H9 (cell line): ENCODE results near the gene MED22. TPM values are rescaled to one million over a fixed set of nuclear protein-coding genes. Genes with fewer than 3 reads are reported as not detected.
"Not testable (repeated sequence)": the region's sequence is repeated elsewhere in the genome, so short reads cannot be mapped to it uniquely, and the experiment has no call there.

Experiments used
- DNase-seq: peaks from one replicate; pipeline ENCODE4 v3.0.0-alpha.2; 2017
- H2AFZ ChIP-seq: one replicate; pipeline ENCODE4 v1.6.1; 2013; ENCODE audit warnings: mild to moderate bottlenecking, low read length, control low read depth, moderate library complexity
- H2AK5ac ChIP-seq: 2 replicates; pipeline ENCODE4 v1.6.1; 2013; ENCODE audit warnings: low read length, control low read depth, mixed read lengths; ENCODE audit not compliant: insufficient read length
- H2BK120ac ChIP-seq: one replicate; pipeline ENCODE4 v1.6.1; 2013; ENCODE audit warnings: low read depth, mild to moderate bottlenecking, low read length, control low read depth, inconsistent platforms; ENCODE audit not compliant: poor library complexity, severe bottlenecking
- H2BK12ac ChIP-seq: 2 replicates; pipeline ENCODE4 v1.6.1; 2013; ENCODE audit warnings: low read length, control low read depth, mixed read lengths, low read depth; ENCODE audit not compliant: insufficient read length
- H2BK15ac ChIP-seq: 2 replicates; pipeline ENCODE4 v1.6.1; 2013; ENCODE audit warnings: low read depth, low read length, control low read depth
- H2BK20ac ChIP-seq: one replicate; pipeline ENCODE4 v1.6.1; 2013; ENCODE audit warnings: low read depth, mild to moderate bottlenecking, low read length, control low read depth, inconsistent platforms; ENCODE audit not compliant: poor library complexity, severe bottlenecking
- H2BK5ac ChIP-seq: 2 replicates; pipeline ENCODE4 v1.6.1; 2013; ENCODE audit warnings: low read length, control low read depth, mixed read lengths; ENCODE audit not compliant: insufficient read length
- H3K14ac ChIP-seq: 2 replicates; pipeline ENCODE4 v1.6.1; 2013; ENCODE audit warnings: low read length, control low read depth; ENCODE audit not compliant: insufficient read depth
- H3K18ac ChIP-seq: 2 replicates; pipeline ENCODE4 v1.6.1; 2013; ENCODE audit warnings: low read depth, mild to moderate bottlenecking, mixed read lengths, low read length, control low read depth; ENCODE audit not compliant: insufficient read length
- H3K23ac ChIP-seq: 2 replicates; pipeline ENCODE4 v1.6.1; 2013; ENCODE audit warnings: low read length, control low read depth, mixed read lengths, low read depth; ENCODE audit not compliant: insufficient read length
- H3K23me2 ChIP-seq: 2 replicates; pipeline ENCODE4 v1.6.1; 2013; ENCODE audit warnings: low read depth, mild to moderate bottlenecking, mixed read lengths, low read length, control low read depth; ENCODE audit not compliant: insufficient read length, poor library complexity, severe bottlenecking
- H3K27ac ChIP-seq: 2 replicates; pipeline ENCODE4 v1.5.1; 2013; ENCODE audit warnings: low read length, control low read depth, mixed read lengths, low read depth; ENCODE audit not compliant: insufficient read length
- H3K27me3 ChIP-seq: 2 replicates; pipeline ENCODE4 v1.6.1; 2013; ENCODE audit warnings: low read length, control low read depth, inconsistent platforms; ENCODE audit not compliant: insufficient read depth
- H3K4ac ChIP-seq: 2 replicates; pipeline ENCODE4 v1.6.1; 2013; ENCODE audit warnings: low read depth, mild to moderate bottlenecking, control low read depth, inconsistent platforms, low read length, moderate library complexity
- H3K4me1 ChIP-seq: 2 replicates; pipeline ENCODE4 v1.6.1; 2013; ENCODE audit warnings: low read length, control low read depth, inconsistent platforms; ENCODE audit not compliant: insufficient read depth
- H3K4me2 ChIP-seq: 2 replicates; pipeline ENCODE4 v1.6.1; 2013; ENCODE audit warnings: low read length, control low read depth, mixed read lengths; ENCODE audit not compliant: insufficient read length, insufficient read depth
- H3K56ac ChIP-seq: 2 replicates; pipeline ENCODE4 v1.6.1; 2013; ENCODE audit warnings: low read depth, mild to moderate bottlenecking, mixed read lengths, low read length, control low read depth; ENCODE audit not compliant: insufficient read length
- H3K79me1 ChIP-seq: 2 replicates; pipeline ENCODE4 v1.6.1; 2013; ENCODE audit warnings: low read depth, mild to moderate bottlenecking, moderate library complexity, low read length, control low read depth, inconsistent platforms; ENCODE audit not compliant: insufficient read depth, poor library complexity, severe bottlenecking
- H3K79me2 ChIP-seq: 2 replicates; pipeline ENCODE4 v1.6.1; 2013; ENCODE audit warnings: low read length, control low read depth, inconsistent platforms; ENCODE audit not compliant: insufficient read depth
- H3K9ac ChIP-seq: 2 replicates; pipeline ENCODE4 v1.6.1; 2013; ENCODE audit warnings: low read length, control low read depth, mixed read lengths; ENCODE audit not compliant: insufficient read length; ENCODE audit errors: extremely low read depth
- H3K9me3 ChIP-seq: one replicate; pipeline ENCODE4 v1.6.1; 2013; ENCODE audit warnings: low read depth, low read length, inconsistent platforms; ENCODE audit not compliant: control insufficient read depth
- H3T11ph ChIP-seq: one replicate; pipeline ENCODE4 v1.6.1; 2013; ENCODE audit warnings: mild to moderate bottlenecking, low read length, control low read depth, inconsistent platforms
- H4K20me1 ChIP-seq: one replicate; pipeline ENCODE4 v1.6.1; 2013; ENCODE audit not compliant: control insufficient read depth, insufficient read length, insufficient read depth
- H4K5ac ChIP-seq: 2 replicates; pipeline ENCODE4 v1.6.1; 2013; ENCODE audit warnings: low read depth, mild to moderate bottlenecking, mixed read lengths, low read length, control low read depth; ENCODE audit not compliant: insufficient read length
- H4K8ac ChIP-seq: replicated peaks from 2 replicates; pipeline ENCODE4 v1.6.1; 2013; ENCODE audit warnings: low read length, control low read depth, mixed read lengths, low read depth; ENCODE audit not compliant: insufficient read length
- H4K91ac ChIP-seq: 2 replicates; pipeline ENCODE4 v1.6.1; 2013; ENCODE audit warnings: low read depth, mild to moderate bottlenecking, moderate library complexity, mixed read lengths, low read length, control low read depth; ENCODE audit not compliant: insufficient read length
- H3K27ac Mint-ChIP-seq, 3 experiments: 2 replicates in 2 of 3; 3 replicates in 1 of 3; pipeline ENCODE4 v1.8.0; 2020 to 2021; ENCODE audit warnings: mixed read lengths in 3 of 3, mild to moderate bottlenecking in 1 of 3, moderate library complexity in 1 of 3
- H3K27me3 Mint-ChIP-seq: 2 replicates; pipeline ENCODE4 v1.8.0; 2021; ENCODE audit warnings: low read depth, mild to moderate bottlenecking, moderate library complexity, mixed read lengths
- H3K36me3 Mint-ChIP-seq, 3 experiments: 2 replicates in 2 of 3; 3 replicates in 1 of 3; pipeline ENCODE4 v1.8.0; 2020 to 2021; ENCODE audit warnings: low read depth in 3 of 3, mixed read lengths in 3 of 3; ENCODE audit not compliant: insufficient read depth in 1 of 3
- H3K4me1 Mint-ChIP-seq, 2 experiments: 2 replicates each; pipeline ENCODE4 v1.8.0; 2020; ENCODE audit warnings: mixed read lengths in 2 of 2
- H3K4me3 Mint-ChIP-seq, 2 experiments: 2 replicates in 1 of 2; 3 replicates in 1 of 2; pipeline ENCODE4 v1.8.0; 2020 to 2021; ENCODE audit warnings: mild to moderate bottlenecking in 2 of 2, mixed read lengths in 2 of 2, moderate library complexity in 1 of 2
- H3K9me3 Mint-ChIP-seq, 2 experiments: 2 replicates in 1 of 2; 3 replicates in 1 of 2; pipeline ENCODE4 v1.8.0; 2020; ENCODE audit warnings: mild to moderate bottlenecking in 2 of 2, mixed read lengths in 2 of 2, moderate library complexity in 1 of 2
- WGBS: extraction: QIAGEN DNeasy Blood & Tissue Kit; methylation state at CpG from one replicate; pipeline ENCODE4 v1.1.7; 2013; ENCODE audit warnings: missing lambda C conversion rate, low lambda C conversion rate, mixed read lengths; ENCODE audit not compliant: insufficient read length; ENCODE audit errors: extremely low coverage; 5-methylcytosine and 5-hydroxymethylcytosine counted together
- total RNA-seq: library from RNA; stranded (reverse); gene quantifications from 2 replicates; pipeline ENCODE4 v1.2.1, GENCODE V29; 2021

The MED22 gene
- total RNA-seq, 1 experiment from 2014 or later, result 60.1 TPM

GRCh38 chr9:133391449-133391848 lies 43.5 kb upstream of the MED22 start:
- peaks cover 15% of the 10 kb centered on the region in 2 experiments for H3K9me3 Mint-ChIP-seq

More at GRCh38 chr9:133391449-133391848, 43.5 kb upstream of the MED22 start:
- not testable (repeated sequence) for DNase-seq, H2BK20ac ChIP-seq, H3K27ac Mint-ChIP-seq, H3K27me3 ChIP-seq, H3K18ac ChIP-seq, H3K79me2 ChIP-seq, H3K56ac ChIP-seq, H3K27ac ChIP-seq, H3K4me3 Mint-ChIP-seq, H4K91ac ChIP-seq, H3K9ac ChIP-seq, H3K4me1 Mint-ChIP-seq, H3K79me1 ChIP-seq, H3K9me3 ChIP-seq, H3K14ac ChIP-seq, H2BK5ac ChIP-seq, H2AK5ac ChIP-seq, H2AFZ ChIP-seq, H2BK120ac ChIP-seq, H4K5ac ChIP-seq, H4K8ac ChIP-seq, H4K20me1 ChIP-seq, H3K4ac ChIP-seq, H3K36me3 Mint-ChIP-seq, H3K23ac ChIP-seq, H3K23me2 ChIP-seq, H2BK12ac ChIP-seq, H3K4me2 ChIP-seq, H2BK15ac ChIP-seq, H3K4me1 ChIP-seq, H3T11ph ChIP-seq
- H3K27me3 Mint-ChIP-seq, result peaks cover 36% of the 10 kb centered on the region
- WGBS, result no CpG with 5 or more reads among the region's 4 CpGs
